Endodermal cell (in vitro differentiated cells): ENCODE results near the gene GCK. TPM values are rescaled to one million over a fixed set of nuclear protein-coding genes. Genes with fewer than 3 reads are reported as not detected.

Source experiments
- DNase-seq: peaks from one replicate; pipeline ENCODE4 v3.0.0-alpha.2; 2017
- H3K27ac ChIP-seq: 2 replicates; pipeline ENCODE4 v1.5.1; 2013; ENCODE audit warnings: mild to moderate bottlenecking, low read depth, low read length, moderate library complexity
- H3K27me3 ChIP-seq: 2 replicates; pipeline ENCODE4 v1.6.1; 2013; ENCODE audit warnings: mild to moderate bottlenecking, low read length, moderate library complexity; ENCODE audit not compliant: insufficient read depth, control insufficient read depth, poor library complexity, severe bottlenecking
- H3K36me3 ChIP-seq: 2 replicates; pipeline ENCODE4 v1.7.0; 2013; ENCODE audit warnings: mild to moderate bottlenecking, low read length, moderate library complexity; ENCODE audit not compliant: control insufficient read depth, insufficient read depth
- H3K4me1 ChIP-seq: one replicate; pipeline ENCODE4 v1.7.0; 2013; ENCODE audit warnings: low read length; ENCODE audit not compliant: control insufficient read depth, insufficient read depth
- H3K4me3 ChIP-seq: 2 replicates; pipeline ENCODE4 v1.5.1; 2013; ENCODE audit warnings: mild to moderate bottlenecking, low read length, moderate library complexity
- H3K9ac ChIP-seq: 2 replicates; pipeline ENCODE4 v1.6.1; 2013; ENCODE audit warnings: mild to moderate bottlenecking, low read length, moderate library complexity; ENCODE audit not compliant: poor library complexity, severe bottlenecking; ENCODE audit errors: extremely low read depth
- H3K9me3 ChIP-seq: 2 replicates; pipeline ENCODE4 v1.6.1; 2013; ENCODE audit warnings: mild to moderate bottlenecking, low read length, moderate library complexity; ENCODE audit not compliant: control insufficient read depth
- H3K27ac Mint-ChIP-seq: 2 replicates; pipeline ENCODE4 v1.8.0; 2020; ENCODE audit warnings: mixed read lengths
- H3K27me3 Mint-ChIP-seq: 2 replicates; pipeline ENCODE4 v1.8.0; 2021; ENCODE audit warnings: mild to moderate bottlenecking, mixed read lengths; ENCODE audit not compliant: insufficient read depth
- H3K36me3 Mint-ChIP-seq: 2 replicates; pipeline ENCODE4 v1.8.0; 2020; ENCODE audit warnings: low read depth, mixed read lengths
- H3K4me1 Mint-ChIP-seq: 2 replicates; pipeline ENCODE4 v1.8.0; 2020; ENCODE audit warnings: mixed read lengths
- H3K4me3 Mint-ChIP-seq: 2 replicates; pipeline ENCODE4 v1.8.0; 2020; ENCODE audit warnings: mild to moderate bottlenecking, moderate library complexity, mixed read lengths
- H3K9me3 Mint-ChIP-seq: 2 replicates; pipeline ENCODE4 v1.8.0; 2020; ENCODE audit warnings: mild to moderate bottlenecking, mixed read lengths
- WGBS, 2 experiments: methylation state at CpG; one replicate each; pipeline versions ENCODE4 v1.1.5 to v1.1.7; 2013; ENCODE audit warnings: missing lambda C conversion rate in 2 of 2, mixed read lengths in 1 of 2; ENCODE audit not compliant: insufficient coverage in 1 of 2, insufficient read length in 1 of 2; 5-methylcytosine and 5-hydroxymethylcytosine counted together
- total RNA-seq, 2 donors: library from RNA; stranded (reverse); fragmentation: NEBNext Ultra II Directional in 1 of 2; extraction: Animal tissue kit (Norgen Biotek cat#: 25700) in 1 of 2; gene quantifications; 2 replicates in 1 of 2; 3 replicates in 1 of 2; pipeline ENCODE4 v1.2.1, GENCODE V29; 2021
- TF ChIP-seq, protein P1 (sequence below): fragments of 200-600 bp; sonication (generic); conservative IDR thresholded peaks from 2 replicates; pipeline ENCODE4 v1.5.0; 2021; ENCODE audit warnings: antibody characterized with exemption, mild to moderate bottlenecking

GCK gene
- total RNA-seq, 2 donors from 2014 or later = 0.29 to 0.48 TPM

DNA sequence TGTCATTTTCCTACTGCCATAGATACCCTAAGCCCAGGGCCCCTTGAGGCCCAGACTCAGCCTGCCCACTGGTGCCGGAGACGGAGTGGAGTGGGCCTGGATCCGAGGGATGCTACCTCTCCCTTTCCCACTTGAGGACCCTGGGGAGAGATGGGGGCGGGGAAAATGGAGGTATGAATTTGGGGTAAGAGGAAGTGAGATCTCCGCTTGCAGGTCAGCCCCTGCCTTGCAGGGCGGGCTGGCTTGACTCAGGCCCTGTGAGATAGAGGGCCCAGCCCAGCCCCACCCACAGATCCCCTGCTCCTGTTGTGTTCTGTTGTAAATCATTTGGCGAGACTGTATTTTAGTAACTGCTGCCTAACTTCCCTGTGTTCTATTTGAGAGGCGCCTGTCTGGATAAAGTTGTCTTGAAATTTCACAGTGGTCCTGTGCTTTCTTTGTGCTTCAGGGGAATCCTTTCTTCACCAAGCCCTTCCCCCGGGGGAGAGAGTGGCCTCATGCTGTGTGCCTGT lies 24.7 kb upstream of the GCK start:
- Histone ChIP-seq H3K4me1 (no peaks in the 10 kb centered on the region), H3K27ac (no peak overlapping the region), H3K27me3 (no peaks in the 10 kb centered on the region), H3K9ac (no peak overlapping the region), H3K36me3 (peaks cover 55% of the 10 kb centered on the region), H3K9me3 (no peaks in the 10 kb centered on the region), H3K4me3 (no peak overlapping the region)
- H3K9me3 Mint-ChIP-seq = no peaks in the 10 kb centered on the region
- peaks cover 14% of the 10 kb centered on the region for H3K4me1 Mint-ChIP-seq
- H3K4me3 Mint-ChIP-seq = no peak overlapping the region
- H3K36me3 Mint-ChIP-seq = peaks cover 29% of the 10 kb centered on the region
- no peak for DNase-seq
- 82 to 88% methylated on average over 4 to 9 of the region's 9 CpGs for WGBS, 2 experiments
- peak overlapping the region; percentile 67 for H3K27ac Mint-ChIP-seq
- TF ChIP-seq, protein P1, sequence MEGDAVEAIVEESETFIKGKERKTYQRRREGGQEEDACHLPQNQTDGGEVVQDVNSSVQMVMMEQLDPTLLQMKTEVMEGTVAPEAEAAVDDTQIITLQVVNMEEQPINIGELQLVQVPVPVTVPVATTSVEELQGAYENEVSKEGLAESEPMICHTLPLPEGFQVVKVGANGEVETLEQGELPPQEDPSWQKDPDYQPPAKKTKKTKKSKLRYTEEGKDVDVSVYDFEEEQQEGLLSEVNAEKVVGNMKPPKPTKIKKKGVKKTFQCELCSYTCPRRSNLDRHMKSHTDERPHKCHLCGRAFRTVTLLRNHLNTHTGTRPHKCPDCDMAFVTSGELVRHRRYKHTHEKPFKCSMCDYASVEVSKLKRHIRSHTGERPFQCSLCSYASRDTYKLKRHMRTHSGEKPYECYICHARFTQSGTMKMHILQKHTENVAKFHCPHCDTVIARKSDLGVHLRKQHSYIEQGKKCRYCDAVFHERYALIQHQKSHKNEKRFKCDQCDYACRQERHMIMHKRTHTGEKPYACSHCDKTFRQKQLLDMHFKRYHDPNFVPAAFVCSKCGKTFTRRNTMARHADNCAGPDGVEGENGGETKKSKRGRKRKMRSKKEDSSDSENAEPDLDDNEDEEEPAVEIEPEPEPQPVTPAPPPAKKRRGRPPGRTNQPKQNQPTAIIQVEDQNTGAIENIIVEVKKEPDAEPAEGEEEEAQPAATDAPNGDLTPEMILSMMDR = no peak
- no peaks in the 10 kb centered on the region for H3K27me3 Mint-ChIP-seq

DNA sequence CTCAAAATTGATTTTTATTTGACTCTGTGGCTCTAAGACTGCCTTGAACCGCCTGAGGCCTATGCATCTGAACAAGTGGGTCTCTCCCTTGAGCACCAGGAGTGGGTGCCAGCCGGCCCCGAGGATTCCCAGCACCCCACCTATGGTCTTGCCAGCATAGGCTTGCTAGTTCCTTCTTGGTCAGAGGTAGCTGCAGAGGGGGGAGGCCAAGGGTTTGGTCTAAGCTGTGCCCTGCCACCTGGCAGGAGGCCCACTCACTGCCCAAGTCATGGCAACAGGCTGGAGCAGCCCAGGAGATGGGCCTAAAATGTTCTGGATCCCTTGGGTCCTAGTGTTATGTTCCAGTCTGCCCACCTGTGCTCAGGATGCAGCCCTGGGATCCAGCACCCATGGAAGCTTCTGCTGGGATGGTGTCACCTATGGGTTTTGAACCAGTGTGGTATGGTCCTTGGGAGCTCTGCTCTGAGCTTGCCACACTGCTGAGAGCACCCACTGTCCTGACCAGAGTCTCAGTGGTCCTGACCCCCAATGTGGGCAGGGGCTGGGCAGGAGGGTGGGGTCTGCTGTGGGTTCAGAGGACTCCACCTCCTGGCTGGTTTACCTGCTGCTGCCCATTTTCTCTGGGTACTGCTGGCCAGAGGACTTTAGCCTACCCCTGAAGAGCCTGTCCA lies 24.1 kb upstream of the GCK start:
- Histone ChIP-seq H3K27ac (no peak overlapping the region), H3K9me3 (no peaks in the 10 kb centered on the region), H3K4me3 (no peak overlapping the region), H3K9ac (no peak overlapping the region), H3K27me3 (no peaks in the 10 kb centered on the region), H3K4me1 (no peaks in the 10 kb centered on the region), H3K36me3 (peaks cover 61% of the 10 kb centered on the region)
- Mint-ChIP-seq H3K9me3 (no peaks in the 10 kb centered on the region), H3K27me3 (no peaks in the 10 kb centered on the region), H3K4me3 (no peak overlapping the region), H3K4me1 (peaks cover 13% of the 10 kb centered on the region), H3K36me3 (peaks cover 35% of the 10 kb centered on the region), H3K27ac (no peak overlapping the region)
- no peak for DNase-seq
- TF ChIP-seq, protein P1 = no peak
- 93 to 100% methylated on average over 1 to 3 of the region's 3 CpGs for WGBS, 2 experiments

DNA sequence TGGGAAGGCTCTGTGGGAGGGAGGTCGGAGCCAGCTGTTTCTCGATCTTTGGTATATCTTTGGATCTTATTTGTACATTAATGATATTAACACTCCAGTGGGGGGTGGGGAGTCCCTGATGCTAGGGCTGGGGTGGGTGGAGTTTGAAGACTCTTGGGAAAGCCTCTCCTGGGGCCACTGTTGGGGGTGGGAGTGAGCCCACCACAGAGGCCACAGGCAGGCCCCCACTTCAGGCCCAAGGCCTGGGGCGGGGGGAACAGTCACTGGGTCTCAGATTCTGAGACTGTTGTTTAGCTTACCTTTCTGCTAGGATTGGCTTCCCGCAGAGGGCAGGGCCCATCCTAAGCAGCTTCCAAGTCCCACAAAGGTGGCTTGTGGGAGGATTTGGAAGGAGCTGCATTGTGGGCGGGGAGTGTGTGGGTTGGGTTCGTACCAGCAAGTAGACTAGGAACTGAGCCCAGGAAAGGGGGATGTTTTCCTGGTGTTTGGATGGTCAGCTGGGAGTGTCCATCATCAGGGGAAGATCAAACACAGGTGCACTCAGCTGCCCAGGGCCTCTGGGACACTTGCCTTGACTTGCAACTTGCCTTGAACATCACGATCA lies 23.4 kb upstream of the GCK start:
- Mint-ChIP-seq H3K36me3 (peaks cover 42% of the 10 kb centered on the region), H3K27ac (no peak overlapping the region), H3K4me3 (no peak overlapping the region), H3K4me1 (peaks cover 9% of the 10 kb centered on the region), H3K9me3 (no peaks in the 10 kb centered on the region), H3K27me3 (no peaks in the 10 kb centered on the region)
- Histone ChIP-seq H3K27me3 (no peaks in the 10 kb centered on the region), H3K9ac (no peak overlapping the region), H3K36me3 (peaks cover 67% of the 10 kb centered on the region), H3K9me3 (no peaks in the 10 kb centered on the region), H3K4me1 (no peaks in the 10 kb centered on the region), H3K27ac (no peak overlapping the region), H3K4me3 (no peak overlapping the region)
- TF ChIP-seq, protein P1 = no peak
- DNase-seq = no peak
- WGBS, 2 experiments = 88 to 100% methylated on average over 3 to 7 of the region's 7 CpGs
